IMR-90 (cell line): ENCODE measurements around the gene UBA7. TPM values are rescaled to one million over a fixed set of nuclear protein-coding genes. Genes with fewer than 3 reads are reported as not detected.

Experiments
- ATAC-seq: fragments of 200-7000 bp; cut with Tn5 transposase; 2 replicates; pipeline ENCODE4 v1.9.1; 2020; ENCODE audit warnings: low read depth, mild to moderate bottlenecking, moderate library complexity
- BruUV-seq: library from RNA; stranded (reverse); fragments of 400-500 nt; replicated peaks from 2 replicates; lab custom pipeline; 2021; lab: Mats Ljungman, UMichigan
- CTCF ChIA-PET: fragments of 300-600 bp; formaldehyde crosslinking; extraction: SDS; loops from one replicate; lab custom pipeline; 2021; ENCODE audit warnings: antibody characterized with exemption; lab: Yijun Ruan, JAX
- POLR2A ChIA-PET: fragments of 300-600 bp; sonication (Branson Sonifier 250); formaldehyde crosslinking; loops from one replicate; lab custom pipeline; 2022; ENCODE audit warnings: antibody characterized with exemption; ENCODE audit not compliant: unreplicated experiment; lab: Charles Lee
- DNase-seq: peaks from one replicate; pipeline ENCODE4 v3.0.0; 2013
- H2AFZ ChIP-seq: replicated peaks from 2 replicates; pipeline ENCODE3; 2013; ENCODE audit warnings: low read length, mild to moderate bottlenecking; ENCODE audit not compliant: poor library complexity
- H2AK5ac ChIP-seq: 2 replicates; pipeline ENCODE4 v1.6.1; 2013; ENCODE audit warnings: low read depth, low read length, inconsistent platforms
- H2AK9ac ChIP-seq: replicated peaks from 2 replicates; pipeline ENCODE3; 2013; ENCODE audit warnings: mild to moderate bottlenecking, low read depth, low read length, moderate library complexity; ENCODE audit not compliant: poor library complexity
- H2BK120ac ChIP-seq: 2 replicates; pipeline ENCODE4 v1.6.1; 2013; ENCODE audit warnings: low read depth, low read length, inconsistent platforms
- H2BK15ac ChIP-seq: 3 replicates; pipeline ENCODE4 v1.6.1; 2013; ENCODE audit warnings: low read depth, low read length, inconsistent platforms
- H2BK20ac ChIP-seq: 2 replicates; pipeline ENCODE4 v1.6.1; 2013; ENCODE audit warnings: low read depth, mild to moderate bottlenecking, inconsistent platforms, low read length, moderate library complexity
- H2BK5ac ChIP-seq: 2 replicates; pipeline ENCODE4 v1.6.1; 2013; ENCODE audit warnings: mild to moderate bottlenecking, low read depth, low read length, inconsistent platforms; ENCODE audit not compliant: poor library complexity, severe bottlenecking
- H3K14ac ChIP-seq: replicated peaks from 2 replicates; pipeline ENCODE4 v1.6.1; 2013; ENCODE audit warnings: low read depth, low read length, inconsistent platforms
- H3K18ac ChIP-seq: 2 replicates; pipeline ENCODE4 v1.6.1; 2013; ENCODE audit warnings: low read depth, low read length, control low read depth
- H3K23ac ChIP-seq: 2 replicates; pipeline ENCODE4 v1.6.1; 2013; ENCODE audit warnings: low read depth, low read length, inconsistent platforms
- H3K27ac ChIP-seq: 2 replicates; pipeline ENCODE4 v1.5.1; 2013; ENCODE audit warnings: mild to moderate bottlenecking, control low read depth, low read length; ENCODE audit not compliant: insufficient read depth
- H3K27me3 ChIP-seq: 2 replicates; pipeline ENCODE4 v1.6.1; 2013; ENCODE audit warnings: low read length; ENCODE audit not compliant: control insufficient read depth, insufficient read depth
- H3K36me3 ChIP-seq: 2 replicates; pipeline ENCODE4 v1.6.1; 2013; ENCODE audit warnings: low read length, mixed read lengths; ENCODE audit not compliant: control insufficient read depth, insufficient read depth
- H3K4ac ChIP-seq: 2 replicates; pipeline ENCODE4 v1.6.1; 2013; ENCODE audit warnings: low read depth, low read length, inconsistent platforms
- H3K4me1 ChIP-seq: 2 replicates; pipeline ENCODE4 v1.6.1; 2013; ENCODE audit warnings: low read length, mixed read lengths; ENCODE audit not compliant: control insufficient read depth, insufficient read depth
- H3K4me2 ChIP-seq: 2 replicates; pipeline ENCODE4 v1.6.1; 2013; ENCODE audit warnings: low read depth, mild to moderate bottlenecking, control low read depth, low read length, moderate library complexity
- H3K4me3 ChIP-seq: 2 replicates; pipeline ENCODE4 v1.5.1; 2013; ENCODE audit warnings: low read depth, mild to moderate bottlenecking, control low read depth, low read length, moderate library complexity; ENCODE audit not compliant: insufficient read depth
- H3K56ac ChIP-seq: 2 replicates; pipeline ENCODE4 v1.6.1; 2013; ENCODE audit warnings: low read length, inconsistent platforms; ENCODE audit not compliant: insufficient read depth; ENCODE audit errors: extremely low read depth
- H3K79me1 ChIP-seq, 2 experiments: 2 replicates each; pipeline ENCODE4 v1.6.1; 2013; ENCODE audit warnings: low read length in 2 of 2, inconsistent platforms in 1 of 2, low read depth in 1 of 2
- H3K9ac ChIP-seq: 2 replicates; pipeline ENCODE4 v1.6.1; 2013; ENCODE audit warnings: low read depth, low read length, control low read depth
- H3K9me1 ChIP-seq: 2 replicates; pipeline ENCODE4 v1.6.1; 2013; ENCODE audit warnings: low read length, inconsistent platforms; ENCODE audit not compliant: insufficient read depth
- H3K9me3 ChIP-seq: 2 replicates; pipeline ENCODE4 v1.6.1; 2013; ENCODE audit warnings: low read length; ENCODE audit not compliant: control insufficient read depth, insufficient read depth
- H4K20me1 ChIP-seq: 2 replicates; pipeline ENCODE4 v1.6.1; 2013; ENCODE audit warnings: low read length, inconsistent platforms; ENCODE audit not compliant: insufficient read depth
- H4K5ac ChIP-seq: 2 replicates; pipeline ENCODE4 v1.6.1; 2013; ENCODE audit warnings: mild to moderate bottlenecking, low read depth, low read length, control low read depth
- H4K8ac ChIP-seq, 2 experiments: 2 replicates each; pipeline ENCODE4 v1.6.1; 2013; ENCODE audit warnings: low read depth in 2 of 2, low read length in 2 of 2, control low read depth in 1 of 2, inconsistent platforms in 1 of 2
- H4K91ac ChIP-seq: 2 replicates; pipeline ENCODE4 v1.6.1; 2013; ENCODE audit warnings: low read depth, low read length, inconsistent platforms; ENCODE audit not compliant: insufficient read depth
- CEBPB ChIP-seq: IDR thresholded peaks from 2 replicates; pipeline ENCODE4 v1.6.1; 2012; ENCODE audit warnings: low read depth, low read length, improper control_type of control experiment
- RAD21 ChIP-seq: IDR thresholded peaks from 2 replicates; pipeline ENCODE4 v1.6.1; 2012; ENCODE audit warnings: low read length, improper control_type of control experiment
- WGBS, 2 experiments: methylation state at CpG; one replicate each; pipeline versions ENCODE4 v1.1.5 to v1.1.7; 2013; ENCODE audit warnings: missing lambda C conversion rate in 2 of 2; ENCODE audit not compliant: insufficient read length in 1 of 2; ENCODE audit errors: extremely low coverage in 2 of 2; 5-methylcytosine and 5-hydroxymethylcytosine counted together
- dilution Hi-C: fragments of 300-500 bp; cut with HindIII; formaldehyde crosslinking; loops from one replicate; pipeline ENCODE4 v1.14.3; 2018; ENCODE audit warnings: low sequenced_read_pairs; ENCODE audit not compliant: unreplicated experiment
- in situ Hi-C: fragments of 300-500 bp; cut with MboI; formaldehyde crosslinking; loops from 3 replicates; pipeline ENCODE4 v1.14.3; 2019; ENCODE audit warnings: low sequenced_read_pairs, inconsistent platforms, mixed read lengths
- intact Hi-C: fragments of 100-400 bp; cut with micrococcal nuclease; formaldehyde crosslinking; loops from 2 replicates; pipeline ENCODE4 v1.10.0; 2022
- polyA plus RNA-seq, 3 experiments: library from polyadenylated mRNA; depleted of rRNA; stranded (reverse); fragments of >200 nt; gene quantifications; 2 replicates each; pipeline ENCODE4 v1.2.3, GENCODE V29; 2012; ENCODE audit warnings: low replicate concordance in 1 of 3
- total RNA-seq: library from RNA; depleted of rRNA; stranded (reverse); fragments of >200 nt; gene quantifications from 2 replicates; pipeline ENCODE4 v1.2.3, GENCODE V29; 2012
- TF ChIP-seq, protein P1 (sequence below): conservative IDR thresholded peaks from 2 replicates; pipeline ENCODE4 v1.5.1; 2012; ENCODE audit warnings: mild to moderate bottlenecking, low read depth, low read length, improper control_type of control experiment
- TF ChIP-seq, protein P2 (sequence below): fragments of 150-350 bp; IDR thresholded peaks from 2 replicates; pipeline ENCODE4 v1.6.1; 2016; ENCODE audit warnings: low read depth, mild to moderate bottlenecking, low read length, moderate library complexity, borderline replicate concordance

The UBA7 gene
- total and polyA plus RNA-seq, 2 of the 4 experiments (the other 2 are of a cell fraction): 18.6 to 57.8 TPM

DNA sequence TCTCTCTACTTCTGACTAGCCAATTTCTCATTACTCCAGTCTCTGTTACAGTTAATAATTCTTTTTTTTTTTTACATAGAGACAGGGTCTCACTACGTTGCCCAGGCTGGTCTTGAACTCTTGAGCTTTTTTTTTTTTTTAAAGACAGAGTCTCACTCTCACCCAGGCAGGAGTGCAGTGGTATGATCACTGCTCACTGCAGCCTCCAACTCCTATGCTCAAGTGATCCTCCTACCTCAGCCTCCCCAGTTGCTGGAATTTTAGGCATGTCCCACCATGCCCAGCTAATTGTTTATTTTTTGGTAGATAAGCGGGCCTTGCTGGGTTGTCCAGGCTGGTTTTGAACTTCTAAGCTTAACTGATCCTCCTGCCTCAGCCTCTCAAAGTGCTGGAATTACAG lies 41.0 kb downstream of the UBA7 start:
- no peaks in the 10 kb centered on the region for H3K9me3 ChIP-seq
- TF ChIP-seq CEBPB (no peak), RAD21 (no peak)
- TF ChIP-seq, protein P1, sequence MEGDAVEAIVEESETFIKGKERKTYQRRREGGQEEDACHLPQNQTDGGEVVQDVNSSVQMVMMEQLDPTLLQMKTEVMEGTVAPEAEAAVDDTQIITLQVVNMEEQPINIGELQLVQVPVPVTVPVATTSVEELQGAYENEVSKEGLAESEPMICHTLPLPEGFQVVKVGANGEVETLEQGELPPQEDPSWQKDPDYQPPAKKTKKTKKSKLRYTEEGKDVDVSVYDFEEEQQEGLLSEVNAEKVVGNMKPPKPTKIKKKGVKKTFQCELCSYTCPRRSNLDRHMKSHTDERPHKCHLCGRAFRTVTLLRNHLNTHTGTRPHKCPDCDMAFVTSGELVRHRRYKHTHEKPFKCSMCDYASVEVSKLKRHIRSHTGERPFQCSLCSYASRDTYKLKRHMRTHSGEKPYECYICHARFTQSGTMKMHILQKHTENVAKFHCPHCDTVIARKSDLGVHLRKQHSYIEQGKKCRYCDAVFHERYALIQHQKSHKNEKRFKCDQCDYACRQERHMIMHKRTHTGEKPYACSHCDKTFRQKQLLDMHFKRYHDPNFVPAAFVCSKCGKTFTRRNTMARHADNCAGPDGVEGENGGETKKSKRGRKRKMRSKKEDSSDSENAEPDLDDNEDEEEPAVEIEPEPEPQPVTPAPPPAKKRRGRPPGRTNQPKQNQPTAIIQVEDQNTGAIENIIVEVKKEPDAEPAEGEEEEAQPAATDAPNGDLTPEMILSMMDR: no peak
- TF ChIP-seq, protein P2, sequence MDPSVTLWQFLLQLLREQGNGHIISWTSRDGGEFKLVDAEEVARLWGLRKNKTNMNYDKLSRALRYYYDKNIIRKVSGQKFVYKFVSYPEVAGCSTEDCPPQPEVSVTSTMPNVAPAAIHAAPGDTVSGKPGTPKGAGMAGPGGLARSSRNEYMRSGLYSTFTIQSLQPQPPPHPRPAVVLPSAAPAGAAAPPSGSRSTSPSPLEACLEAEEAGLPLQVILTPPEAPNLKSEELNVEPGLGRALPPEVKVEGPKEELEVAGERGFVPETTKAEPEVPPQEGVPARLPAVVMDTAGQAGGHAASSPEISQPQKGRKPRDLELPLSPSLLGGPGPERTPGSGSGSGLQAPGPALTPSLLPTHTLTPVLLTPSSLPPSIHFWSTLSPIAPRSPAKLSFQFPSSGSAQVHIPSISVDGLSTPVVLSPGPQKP: no peak
- dilution Hi-C loops: no loop called here
- no peak overlapping the region for H2AFZ ChIP-seq
- no peak overlapping the region for H2AK9ac ChIP-seq
- peaks cover 3% of the 10 kb centered on the region; the same call in 1 of the 2 replicates for H3K36me3 ChIP-seq
- ChIA-PET CTCF (interaction anchor here (1.7 kb wide), 1 partner anchor 30 kb away, joined by 4 read pairs; the partner anchor contains the start of gene INKA1), POLR2A (no interaction called here)
- no peak overlapping the region for H4K5ac ChIP-seq
- H3K4me3 ChIP-seq: no peak overlapping the region
- no peak overlapping the region for H4K91ac ChIP-seq
- H2BK120ac ChIP-seq: no peak overlapping the region
- H3K9me1 ChIP-seq: peaks cover 5% of the 10 kb centered on the region; the same call in 1 of the 2 replicates
- H3K27me3 ChIP-seq: no peaks in the 10 kb centered on the region
- H3K23ac ChIP-seq: no peak overlapping the region
- H4K20me1 ChIP-seq: peaks cover 62% of the 10 kb centered on the region
- H2AK5ac ChIP-seq: no peak overlapping the region
- no peak overlapping the region for H4K8ac ChIP-seq
- no peak overlapping the region for H3K27ac ChIP-seq
- no peak for DNase-seq
- ATAC-seq: no peak
- H3K18ac ChIP-seq: no peak overlapping the region
- H3K56ac ChIP-seq: no peak overlapping the region
- peaks cover 27 to 60% of the 10 kb centered on the region in 2 experiments for H3K79me1 ChIP-seq
- in situ Hi-C loops: no loop called here
- no peak overlapping the region for H2BK15ac ChIP-seq
- peaks cover 12% of the 10 kb centered on the region for H3K4me1 ChIP-seq
- no peak overlapping the region for H2BK5ac ChIP-seq
- 86% methylated on average over 1 of the region's 2 CpGs; no CpG with 5 or more reads in 1 of the 2 experiments for WGBS, 2 experiments
- no peak overlapping the region for H3K14ac ChIP-seq
- no peak overlapping the region for H3K9ac ChIP-seq
- H3K4ac ChIP-seq: no peak overlapping the region
- H2BK20ac ChIP-seq: no peak overlapping the region
- no peak overlapping the region for H3K4me2 ChIP-seq
- intact Hi-C loops: no loop called here
- no TSS peak for BruUV-seq
